Liver (tissue), 9 donors: ENCODE measurements around the gene TADA2A. TPM values are rescaled to one million over a fixed set of nuclear protein-coding genes. Genes with fewer than 3 reads are reported as not detected.

ENCODE experiments used
- DNase-seq: peaks from one replicate; pipeline ENCODE4 v3.0.0-alpha.2; 2017; ENCODE audit warnings: low spot score
- H3K27ac ChIP-seq, 2 donors: one replicate each; pipeline ENCODE4 v1.7.0; 2013; ENCODE audit warnings: inconsistent platforms in 2 of 2, low read length in 2 of 2, control low read depth in 1 of 2, low read depth in 1 of 2, mild to moderate bottlenecking in 1 of 2
- H3K27me3 ChIP-seq, 4 donors: one replicate each; pipeline versions ENCODE4 v1.6.1 to v1.7.0; 2013; ENCODE audit warnings: low read length in 3 of 4, inconsistent platforms in 1 of 4, mild to moderate bottlenecking in 1 of 4, moderate library complexity in 1 of 4; ENCODE audit not compliant: control insufficient read depth in 4 of 4, insufficient read depth in 4 of 4
- H3K36me3 ChIP-seq, 4 donors: one replicate each; pipeline versions ENCODE4 v1.6.1 to v1.7.0; 2013; ENCODE audit warnings: low read length in 3 of 4, mild to moderate bottlenecking in 3 of 4, low read depth in 1 of 4, moderate library complexity in 1 of 4; ENCODE audit not compliant: control insufficient read depth in 4 of 4, insufficient read depth in 3 of 4
- H3K4me1 ChIP-seq, 4 donors: one replicate each; pipeline versions ENCODE4 v1.6.1 to v1.7.0; 2013; ENCODE audit warnings: low read length in 3 of 4, mild to moderate bottlenecking in 3 of 4, moderate library complexity in 1 of 4; ENCODE audit not compliant: control insufficient read depth in 4 of 4, insufficient read depth in 4 of 4
- H3K4me3 ChIP-seq, 3 donors: one replicate each; pipeline versions ENCODE4 v1.6.1 to v1.7.0; 2013; ENCODE audit warnings: low read length in 3 of 3, control low read depth in 1 of 3, low read depth in 1 of 3, mild to moderate bottlenecking in 1 of 3
- H3K9ac ChIP-seq, 2 donors: one replicate each; pipeline ENCODE4 v1.7.0; 2013; ENCODE audit warnings: low read length in 2 of 2, mild to moderate bottlenecking in 2 of 2, moderate library complexity in 2 of 2, control low read depth in 1 of 2, low read depth in 1 of 2
- H3K9me3 ChIP-seq, 4 donors: one replicate each; pipeline versions ENCODE4 v1.6.1 to v1.7.0; 2013; ENCODE audit warnings: low read length in 3 of 4; ENCODE audit not compliant: control insufficient read depth in 4 of 4
- ATF3 ChIP-seq: IDR thresholded peaks from 2 replicates; pipeline ENCODE4 v1.6.1; 2016; ENCODE audit warnings: antibody characterized with exemption
- CTCF ChIP-seq: fragments of 150-350 bp; IDR thresholded peaks from 2 replicates; pipeline ENCODE4 v1.5.1; 2017; ENCODE audit warnings: improper control_type of control experiment, low read depth, low read length; ENCODE audit not compliant: missing input control
- EGR1 ChIP-seq, 2 donors: IDR thresholded peaks; 2 replicates each; pipeline ENCODE4 v1.6.1; 2016 to 2018; ENCODE audit warnings: antibody characterized with exemption in 2 of 2, low read depth in 2 of 2
- FOXA1 ChIP-seq: IDR thresholded peaks from 2 replicates; pipeline ENCODE4 v1.6.1; 2016; ENCODE audit warnings: antibody characterized with exemption
- FOXA2 ChIP-seq: IDR thresholded peaks from 2 replicates; pipeline ENCODE4 v1.6.1; 2016; ENCODE audit warnings: antibody characterized with exemption
- GABPA ChIP-seq, 2 donors: IDR thresholded peaks in 1 of 2; conservative IDR thresholded peaks in 1 of 2; 2 replicates each; pipeline ENCODE4 v1.6.1; 2016; ENCODE audit warnings: antibody characterized with exemption in 2 of 2, mild to moderate bottlenecking in 1 of 2, moderate library complexity in 1 of 2
- HNF4A ChIP-seq, 2 donors: conservative IDR thresholded peaks; 2 replicates each; pipeline ENCODE4 v1.6.1; 2016; ENCODE audit warnings: antibody characterized with exemption in 2 of 2, mild to moderate bottlenecking in 2 of 2
- HNF4G ChIP-seq: IDR thresholded peaks from 2 replicates; pipeline ENCODE4 v1.6.1; 2016; ENCODE audit warnings: antibody characterized with exemption
- JUND ChIP-seq, 2 donors: IDR thresholded peaks; 2 replicates each; pipeline ENCODE4 v1.6.1; 2016; ENCODE audit warnings: antibody characterized with exemption in 2 of 2
- MAX ChIP-seq: IDR thresholded peaks from 2 replicates; pipeline ENCODE4 v1.6.1; 2016; ENCODE audit warnings: antibody characterized with exemption
- NR2F2 ChIP-seq: IDR thresholded peaks from 2 replicates; pipeline ENCODE4 v1.6.1; 2016; ENCODE audit warnings: antibody characterized with exemption
- RAD21 ChIP-seq, 2 donors: IDR thresholded peaks; 2 replicates each; pipeline ENCODE4 v1.6.1; 2016; ENCODE audit warnings: antibody characterized with exemption in 2 of 2, mild to moderate bottlenecking in 2 of 2
- REST ChIP-seq: IDR thresholded peaks from 2 replicates; pipeline ENCODE4 v1.6.1; 2016; ENCODE audit warnings: antibody characterized with exemption, mild to moderate bottlenecking
- SP1 ChIP-seq: IDR thresholded peaks from 2 replicates; pipeline ENCODE4 v1.6.1; 2018; ENCODE audit warnings: antibody characterized with exemption, mild to moderate bottlenecking
- TAF1 ChIP-seq: conservative IDR thresholded peaks from 2 replicates; pipeline ENCODE4 v1.6.1; 2016; ENCODE audit warnings: antibody characterized with exemption, mild to moderate bottlenecking
- YY1 ChIP-seq: IDR thresholded peaks from 2 replicates; pipeline ENCODE4 v1.6.1; 2016; ENCODE audit warnings: antibody characterized with exemption, mild to moderate bottlenecking
- ZBTB33 ChIP-seq: IDR thresholded peaks from 2 replicates; pipeline ENCODE4 v1.6.1; 2016; ENCODE audit warnings: antibody characterized with exemption
- WGBS: extraction: QIAGEN DNeasy Blood & Tissue Kit; methylation state at CpG from one replicate; pipeline ENCODE4 v1.1.7; 2013; 5-methylcytosine and 5-hydroxymethylcytosine counted together
- polyA plus RNA-seq, 2 donors: library from polyadenylated mRNA; stranded (reverse) in 1 of 2; unstranded in 1 of 2; fragments of 200-250 nt in 1 of 2; fragments of >200 nt in 1 of 2; fragmentation: Nextera tagmentation in 1 of 2; extraction: Ambion mirVana in 1 of 2; gene quantifications; one replicate each; pipeline versions ENCODE4 v1.2.1 to v1.2.3, GENCODE V29; 2013 to 2015
- total RNA-seq, 2 donors: library from RNA; depleted of rRNA; stranded (reverse); fragments of >200 nt; gene quantifications; one replicate each; pipeline ENCODE4 v1.2.3, GENCODE V29; 2014
- donor health status: healthy.
- donor health status: healthy.
- donor health status: healthy.
- donor health status: healthy.
- donor health status: healthy.

The TADA2A gene
- total and polyA plus RNA-seq, 4 donors: 2.8 to 13.4 (median 8.2) TPM

- TF ChIP-seq HNF4A (conservative IDR thresholded peaks at IDR 0.05): no peak
- TF ChIP-seq HNF4G: no peak
- no peak for TF ChIP-seq JUND (IDR thresholded peaks at IDR 0.05)
- TF ChIP-seq ZBTB33: no peak
- TF ChIP-seq GABPA (IDR thresholded peaks at IDR 0.05 in 1 of 2, conservative IDR thresholded peaks at IDR 0.05 in 1 of 2): no peak
- Histone ChIP-seq H3K36me3 (peaks cover 4 to 48% (median 34%) of the 10 kb centered on the region in 4 donors), H3K4me3 (no peak overlapping the region), H3K27me3 (no peaks in the 10 kb centered on the region), H3K27ac (no peak overlapping the region), H3K9me3 (no peaks in the 10 kb centered on the region), H3K9ac (no peak overlapping the region), H3K4me1 (no peaks in the 10 kb centered on the region)
- 74% methylated on average over 4 of the region's 4 CpGs for WGBS
- DNase-seq: no peak
Observed at GRCh38 chr17:37422971-37423625, 16.4 kb downstream of the TADA2A start.

- no peak for DNase-seq
- Histone ChIP-seq H3K27ac (no peak overlapping the region), H3K4me3 (no peak overlapping the region), H3K36me3 (peaks cover 3 to 57% (median 39%) of the 10 kb centered on the region in 4 donors), H3K9me3 (no peaks in the 10 kb centered on the region), H3K27me3 (no peaks in the 10 kb centered on the region), H3K4me1 (no peaks in the 10 kb centered on the region), H3K9ac (no peak overlapping the region)
- 99% methylated on average over 1 of the region's 1 CpG for WGBS
- no peak for TF ChIP-seq YY1
- TF ChIP-seq HNF4G: no peak
- no peak for TF ChIP-seq NR2F2
- TF ChIP-seq JUND (IDR thresholded peaks at IDR 0.05): no peak
- no peak for TF ChIP-seq SP1
- no peak for TF ChIP-seq ATF3
- no peak for TF ChIP-seq FOXA1
- TF ChIP-seq EGR1 (IDR thresholded peaks at IDR 0.05; ENCODE audit: low read depth in 2 of 2): no peak
- no peak for TF ChIP-seq ZBTB33
- no peak for TF ChIP-seq HNF4A (conservative IDR thresholded peaks at IDR 0.05)
Observed at GRCh38 chr17:37425268-37425667, 18.6 kb downstream of the TADA2A start.

- H3K4me1 ChIP-seq: no peaks in the 10 kb centered on the region
- no peak for DNase-seq
- H3K27ac ChIP-seq: no peak overlapping the region
- H3K36me3 ChIP-seq: peaks cover 5 to 48% (median 36%) of the 10 kb centered on the region in 4 donors
- H3K4me3 ChIP-seq: no peak overlapping the region
- H3K9ac ChIP-seq: no peak overlapping the region
- H3K9me3 ChIP-seq: no peaks in the 10 kb centered on the region
- H3K27me3 ChIP-seq: no peaks in the 10 kb centered on the region
- 97% methylated on average over 3 of the region's 3 CpGs for WGBS
- TF ChIP-seq MAX (no peak), FOXA1 (no peak), ATF3 (no peak), REST (no peak), RAD21 (IDR thresholded peaks at IDR 0.05) (no peak), JUND (IDR thresholded peaks at IDR 0.05) (no peak), TAF1 (no peak), HNF4G (no peak), GABPA (IDR thresholded peaks at IDR 0.05 in 1 of 2, conservative IDR thresholded peaks at IDR 0.05 in 1 of 2) (no peak), HNF4A (conservative IDR thresholded peaks at IDR 0.05) (no peak), FOXA2 (no peak), CTCF (no peak)
Observed at GRCh38 chr17:37429039-37429438, 22.4 kb downstream of the TADA2A start.
